Islet precursor cell (in vitro differentiated cells): Measurements from ENCODE around the gene POLR2L.
A peak's percentile ranks its signal among the peaks of the same experiment; 100 is the strongest.

Experiments used
- DNase-seq: peaks from one replicate; pipeline ENCODE4 v3.0.0-alpha.2; 2018

POLR2L gene

DNA sequence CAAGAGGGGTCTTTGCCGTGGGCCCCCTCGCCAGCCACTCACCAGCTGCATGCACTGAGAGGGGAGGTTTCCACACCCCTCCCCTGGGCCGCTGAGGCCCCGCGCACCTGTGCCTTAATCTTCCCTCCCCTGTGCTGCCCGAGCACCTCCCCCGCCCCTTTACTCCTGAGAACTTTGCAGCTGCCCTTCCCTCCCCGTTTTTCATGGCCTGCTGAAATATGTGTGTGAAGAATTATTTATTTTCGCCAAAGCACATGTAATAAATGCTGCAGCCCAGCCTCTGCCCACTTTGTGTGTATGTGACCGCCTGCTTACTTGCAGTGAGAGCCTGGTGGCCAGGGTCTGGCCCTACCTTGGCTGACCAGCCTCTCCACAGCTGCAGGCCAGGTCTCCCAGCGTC lies 17.4 kb downstream of the POLR2L start:
- DNase-seq: no peak

DNA sequence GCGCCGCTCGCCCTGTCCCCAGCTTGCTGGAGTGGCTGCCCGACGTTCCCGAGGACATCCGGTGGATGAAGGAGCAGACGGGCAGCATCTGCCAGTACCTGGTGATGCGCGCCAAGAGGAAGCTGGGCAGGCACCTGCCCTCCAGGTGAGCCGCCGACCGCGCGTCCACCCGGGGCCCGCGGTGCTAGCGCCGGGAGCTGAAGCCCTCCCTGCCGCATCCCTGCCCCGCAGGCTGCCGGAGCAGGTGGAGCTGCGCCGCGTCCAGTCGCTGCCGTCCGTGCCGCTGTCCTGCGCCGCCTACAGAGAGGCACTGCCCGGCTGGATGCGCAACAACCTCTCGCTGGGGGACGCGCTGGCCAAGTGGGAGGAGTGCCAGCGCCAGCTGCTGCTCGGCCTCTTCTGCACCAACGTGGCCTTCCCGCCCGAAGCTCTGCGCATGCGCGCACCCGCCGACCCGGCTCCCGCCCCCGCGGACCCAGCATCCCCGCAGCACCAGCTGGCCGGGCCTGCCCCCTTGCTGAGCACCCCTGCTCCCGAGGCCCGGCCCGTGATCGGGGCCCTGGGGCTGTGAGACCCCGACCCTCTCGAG lies 17.9 kb downstream of the POLR2L start:
- no peak for DNase-seq

DNA sequence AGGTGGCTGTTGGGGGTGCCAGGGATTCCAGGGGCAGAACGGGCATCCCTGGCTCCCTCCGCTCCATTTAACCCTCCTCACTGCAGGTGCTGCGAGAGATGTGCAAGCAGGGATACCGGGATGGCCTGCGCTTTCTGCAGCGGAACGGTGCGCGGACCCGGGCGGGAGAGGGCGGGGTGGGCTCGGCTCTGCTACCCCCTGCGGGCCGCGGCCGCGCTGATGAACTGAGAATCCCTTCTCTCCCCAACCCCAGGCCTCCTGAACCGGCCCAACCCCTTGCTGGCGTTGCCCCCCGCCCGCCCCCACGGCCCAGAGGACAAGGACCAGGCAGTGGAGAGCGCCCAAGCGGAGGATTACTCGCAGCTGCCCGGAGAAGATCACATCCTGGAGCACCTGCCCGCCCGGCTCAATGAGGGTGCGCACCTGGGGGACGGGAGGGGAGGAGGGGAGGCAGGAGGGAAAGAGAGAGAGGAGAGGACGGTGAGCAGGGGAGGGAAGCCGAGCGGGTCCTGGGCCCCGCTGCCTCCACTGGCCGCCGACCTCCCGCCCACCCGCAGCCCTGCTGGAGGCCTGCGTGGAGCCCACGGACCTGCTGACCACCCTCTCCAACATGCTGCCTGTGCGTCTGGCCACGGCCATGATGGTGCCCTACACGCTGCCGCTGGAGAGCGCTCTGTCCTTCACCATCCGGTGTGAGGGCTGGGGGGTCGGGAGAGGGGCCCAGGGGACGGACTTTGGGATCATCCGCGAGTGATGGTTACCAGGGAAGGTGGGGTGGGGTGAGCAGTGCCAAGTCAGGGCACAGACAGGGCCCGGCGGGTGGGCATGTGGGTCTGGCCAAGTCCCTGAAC lies 18.7 kb downstream of the POLR2L start:
- no peak for DNase-seq

DNA sequence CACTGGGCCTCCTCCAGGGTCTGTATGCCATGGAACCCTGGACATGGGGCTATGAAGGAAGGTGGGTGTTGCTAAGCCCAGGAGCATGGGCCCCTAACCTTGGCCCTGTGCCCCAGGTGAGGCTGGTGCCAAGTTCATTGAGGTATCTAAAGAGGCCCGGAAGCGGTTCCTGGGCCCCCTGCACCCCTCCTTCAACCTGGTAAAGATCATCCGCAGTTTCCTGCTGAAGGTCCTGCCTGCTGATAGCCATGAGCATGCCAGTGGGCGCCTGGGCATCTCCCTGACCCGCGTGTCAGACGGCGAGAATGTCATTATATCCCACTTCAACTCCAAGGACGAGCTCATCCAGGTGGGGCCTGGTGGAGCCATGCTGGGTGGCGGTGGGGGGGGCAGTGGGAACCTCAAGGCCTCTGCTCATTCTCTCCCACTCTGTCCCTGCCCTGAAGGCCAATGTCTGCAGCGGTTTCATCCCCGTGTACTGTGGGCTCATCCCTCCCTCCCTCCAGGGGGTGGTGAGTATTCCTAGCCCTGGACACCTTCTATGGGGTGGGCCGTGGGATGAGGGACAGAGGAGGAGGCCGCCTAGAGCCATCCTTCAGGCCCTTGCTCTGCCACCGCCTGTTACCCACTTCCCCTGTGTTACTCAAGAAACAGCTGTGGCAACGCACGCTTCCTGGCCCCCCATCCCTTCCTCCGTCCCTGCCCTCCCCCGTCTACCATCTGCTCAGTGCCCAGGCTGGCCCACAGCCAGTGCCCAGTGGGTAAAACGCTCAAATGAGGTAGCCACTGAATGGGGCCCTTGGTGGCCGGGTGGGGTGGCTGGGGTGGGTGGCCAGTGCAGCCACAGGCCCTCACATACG lies 20.6 kb downstream of the POLR2L start:
- no peak for DNase-seq

DNA sequence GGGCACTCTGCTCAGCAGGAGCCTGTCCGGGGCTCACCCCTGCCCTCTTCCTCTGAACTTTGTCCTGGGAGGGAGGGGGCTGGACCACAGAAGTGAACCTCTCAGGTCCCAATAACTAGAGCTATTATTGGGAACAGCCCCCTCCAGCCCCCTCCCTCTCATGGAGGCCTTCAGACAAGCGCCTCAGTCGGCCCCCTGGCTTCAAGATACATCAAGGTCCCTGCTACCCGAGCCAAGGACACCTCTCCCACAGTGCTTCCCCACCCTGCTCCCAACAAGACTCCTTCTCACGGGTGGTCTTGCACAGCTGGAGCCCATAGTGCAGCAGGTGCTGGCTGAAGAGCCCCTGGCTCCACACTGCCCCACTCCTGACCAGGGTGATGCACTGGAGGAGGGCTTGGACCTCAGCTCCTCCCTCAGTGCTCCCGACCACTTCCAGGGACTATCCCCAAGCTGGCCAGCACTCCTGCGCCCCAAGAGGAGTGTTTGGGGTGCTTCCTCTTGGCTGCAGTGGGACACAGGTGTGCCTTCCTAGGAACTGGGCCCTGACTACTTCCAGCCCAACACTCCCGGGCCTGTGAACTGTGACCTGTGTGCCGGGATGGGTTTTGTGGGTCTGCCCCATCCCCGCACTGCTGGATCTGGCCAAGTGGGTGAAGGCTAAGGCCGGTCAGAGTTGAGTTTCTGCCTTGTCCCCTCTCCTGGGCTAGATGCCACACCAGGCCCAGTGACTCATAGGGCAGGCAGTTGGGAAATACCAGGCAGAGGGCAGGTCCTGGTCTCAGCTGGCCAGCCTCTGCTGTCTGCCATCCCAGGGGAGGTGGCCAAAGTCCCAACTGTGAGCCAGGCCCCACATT lies 21.4 kb downstream of the POLR2L start:
- no peak for DNase-seq

DNA sequence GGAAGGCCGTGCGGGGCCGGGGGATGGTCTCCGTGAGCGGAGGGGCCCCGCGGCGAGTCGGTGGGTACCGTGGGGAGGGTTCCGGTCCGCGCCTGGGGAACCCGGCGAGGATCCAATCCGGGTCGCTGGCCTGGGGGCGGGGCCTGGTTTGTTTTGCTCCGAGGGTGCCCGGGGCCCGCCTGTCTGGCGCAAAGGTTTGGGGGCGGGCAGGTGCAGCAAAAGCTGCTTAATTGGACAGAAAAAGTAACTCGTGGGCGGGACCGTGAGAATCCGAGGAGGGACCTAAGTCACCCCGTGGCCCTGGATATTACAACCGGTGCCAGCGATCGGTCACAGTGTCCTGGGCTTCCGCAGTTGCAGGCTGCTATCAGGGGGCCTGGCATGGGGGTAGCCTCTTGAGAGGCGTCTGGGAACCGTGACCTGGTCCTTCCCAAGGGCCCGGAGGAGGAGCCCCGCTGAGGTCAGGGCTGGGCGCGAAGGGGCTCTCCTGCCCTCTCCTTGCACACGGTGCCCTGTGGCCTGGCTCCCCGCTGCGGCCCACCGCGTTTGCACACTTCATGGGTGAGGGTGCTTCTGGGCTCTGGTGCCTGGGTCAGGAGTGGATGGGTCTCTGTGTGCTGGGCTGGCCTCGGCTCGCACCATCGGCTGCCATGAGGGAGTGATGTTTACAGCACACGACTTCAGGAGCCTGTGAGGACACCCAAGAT lies 22.2 kb downstream of the POLR2L start:
- peak; percentile 87 for DNase-seq

DNA sequence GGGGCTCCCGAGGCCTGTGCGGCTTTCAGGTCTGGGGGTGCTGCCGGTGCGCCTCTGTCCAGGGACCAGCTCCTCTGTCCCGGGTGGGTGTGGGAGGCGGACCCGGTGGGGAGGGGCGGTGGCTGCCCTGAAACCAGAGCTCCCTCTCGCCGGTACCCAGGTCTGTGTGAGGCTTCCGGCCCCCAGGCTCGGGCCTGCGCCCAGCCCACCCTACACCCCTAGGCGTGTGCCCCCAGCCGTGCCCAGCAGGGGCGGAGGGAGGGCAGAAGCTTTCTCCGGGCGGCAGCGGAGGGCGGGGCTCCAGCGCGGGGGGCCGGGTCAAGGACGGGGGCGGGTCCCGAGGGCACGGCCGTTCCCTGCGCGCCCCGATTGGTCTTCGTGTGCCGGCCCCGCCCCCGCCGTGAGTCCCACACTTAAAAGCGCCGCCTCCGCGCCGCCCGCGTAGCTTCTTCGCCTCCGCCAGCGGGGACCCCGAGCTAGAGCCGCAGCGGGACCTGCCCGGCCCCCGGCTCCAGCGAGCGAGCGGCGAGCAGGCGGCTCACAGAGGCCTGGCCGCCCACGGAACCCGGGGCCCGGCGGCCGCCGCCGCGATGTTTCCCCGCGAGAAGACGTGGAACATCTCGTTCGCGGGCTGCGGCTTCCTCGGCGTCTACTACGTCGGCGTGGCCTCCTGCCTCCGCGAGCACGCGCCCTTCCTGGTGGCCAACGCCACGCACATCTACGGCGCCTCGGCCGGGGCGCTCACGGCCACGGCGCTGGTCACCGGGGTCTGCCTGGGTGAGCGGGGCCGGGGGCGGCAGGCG lies 23.0 kb downstream of the POLR2L start:
- DNase-seq: peak; percentile 93

DNA sequence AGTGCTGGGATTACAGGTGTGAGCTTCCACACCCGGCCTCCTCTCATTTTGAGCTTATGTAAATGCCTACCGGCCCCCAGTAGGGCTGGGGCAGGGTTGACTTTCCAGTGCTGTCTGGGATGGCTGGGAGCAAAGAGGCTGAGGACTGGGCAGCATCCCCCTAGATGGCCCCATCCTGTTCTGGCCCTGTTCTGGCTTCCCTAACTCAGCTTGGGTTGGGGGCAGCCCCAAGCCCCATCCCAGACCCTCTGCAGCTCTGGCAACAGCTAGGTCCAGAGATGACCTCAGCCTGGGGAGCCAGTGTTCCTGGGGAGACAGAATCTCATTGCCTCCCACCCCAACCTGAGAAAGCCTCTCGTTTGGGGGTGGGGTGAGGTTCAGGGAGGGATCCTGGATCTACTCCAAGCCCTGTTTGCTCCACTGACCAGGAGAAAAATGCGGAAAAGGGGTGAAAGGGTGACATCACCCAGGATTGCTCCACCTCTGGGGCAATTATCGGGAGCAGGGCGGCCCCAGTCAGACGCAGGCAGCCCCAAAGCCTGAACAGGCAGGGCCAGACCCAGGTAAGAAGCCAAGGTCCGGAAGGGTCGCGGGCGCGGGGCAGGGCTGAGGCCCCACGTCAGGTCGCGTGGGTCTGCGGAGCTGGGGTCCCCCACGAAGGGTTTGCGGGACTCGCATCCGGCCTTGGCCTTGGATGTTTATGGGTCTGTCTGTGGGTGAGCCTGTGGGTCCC lies 23.8 kb downstream of the POLR2L start, which contains the start of gene PNPLA2:
Gene PNPLA2, plus strand, starts transcription at position 519 of the 733 bp plus-strand sequence. CDS start 805 bp downstream, outside the sequence.
- no peak for DNase-seq

DNA sequence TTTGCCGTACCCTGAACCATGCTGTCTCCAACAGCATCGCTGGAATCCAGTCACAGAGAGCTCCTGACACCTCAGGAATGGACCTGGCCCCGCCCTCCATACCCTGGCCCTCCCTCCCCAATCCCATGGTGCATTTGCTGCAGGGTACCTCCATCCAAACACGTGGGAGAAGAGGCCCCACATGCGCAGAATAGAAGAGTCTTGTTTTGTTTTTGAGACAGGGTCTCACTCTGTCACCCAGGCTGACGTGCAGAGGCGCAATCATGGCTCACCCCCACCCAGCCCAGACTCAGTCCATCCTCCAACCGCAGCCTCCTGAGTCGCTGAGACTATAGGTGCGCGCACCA lies 25.9 kb downstream of the POLR2L start:
- DNase-seq: no peak

DNA sequence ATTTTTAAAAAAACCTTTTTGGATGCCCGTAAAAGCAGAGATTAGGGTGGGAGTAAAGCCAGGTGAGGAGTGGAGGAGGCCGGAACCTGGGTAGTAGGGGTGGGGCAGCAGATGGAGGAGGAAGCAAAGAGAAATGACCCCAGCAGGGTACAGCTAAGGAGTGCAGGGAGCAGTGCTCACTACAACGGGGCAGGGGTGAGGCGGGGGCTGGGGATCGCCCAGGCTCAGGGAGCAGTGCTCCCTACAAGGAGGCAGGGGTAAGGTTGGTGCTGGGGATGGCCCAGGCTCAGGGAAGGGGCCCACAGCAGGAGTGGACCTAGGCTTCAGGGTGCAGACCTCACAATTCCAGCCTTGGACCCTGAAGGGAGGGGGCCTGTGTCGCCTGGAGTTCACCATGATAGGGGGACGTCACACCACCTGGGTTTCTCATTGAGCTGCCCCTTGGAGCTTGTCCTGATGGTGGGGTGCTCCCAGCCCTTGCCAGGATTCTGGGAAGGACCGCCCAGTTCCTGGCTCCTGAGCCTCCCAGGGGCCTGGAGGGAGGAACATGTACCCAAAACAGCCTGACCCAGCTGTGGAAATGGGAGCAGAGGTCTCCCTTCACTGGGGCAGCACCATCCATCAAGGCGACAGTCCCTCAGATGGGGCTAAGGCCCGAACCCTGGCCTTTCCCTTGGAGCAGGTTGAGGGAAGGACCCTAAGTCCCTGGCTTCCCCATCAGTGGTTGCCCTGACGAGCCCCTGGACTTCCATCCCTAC lies 26.5 kb downstream of the POLR2L start:
- DNase-seq: no peak

DNA sequence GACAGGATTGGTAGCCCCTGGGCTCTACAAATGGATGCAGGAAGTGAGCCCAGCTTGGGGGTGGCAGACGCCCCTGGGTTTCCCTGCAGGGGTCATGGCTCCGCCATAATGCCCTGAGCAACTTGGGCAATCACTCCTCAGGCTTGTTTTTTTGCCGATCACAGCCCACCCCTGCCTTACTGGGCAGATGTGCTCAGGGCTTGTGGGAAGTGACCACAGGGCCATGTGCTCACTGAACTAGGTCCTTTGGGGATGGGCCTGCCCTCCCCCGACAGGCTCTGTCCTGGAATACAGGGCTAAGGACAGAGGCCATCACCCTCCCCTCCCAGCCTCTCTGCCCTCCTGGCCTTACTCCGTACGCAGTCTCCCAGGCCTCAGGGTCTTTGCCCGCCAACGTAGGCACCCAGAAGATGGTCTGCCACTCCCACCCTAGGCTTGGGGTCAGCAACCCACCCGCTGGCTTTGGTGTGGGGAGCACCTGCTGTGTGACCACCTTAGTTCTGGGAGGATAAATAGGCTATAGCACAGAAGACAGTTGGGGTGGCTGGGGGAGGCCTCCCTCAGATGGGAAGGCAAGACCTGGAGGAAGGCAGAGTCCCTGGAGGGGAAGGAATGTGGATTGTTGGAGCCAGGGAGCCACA lies 28.8 kb downstream of the POLR2L start:
- no peak for DNase-seq

DNA sequence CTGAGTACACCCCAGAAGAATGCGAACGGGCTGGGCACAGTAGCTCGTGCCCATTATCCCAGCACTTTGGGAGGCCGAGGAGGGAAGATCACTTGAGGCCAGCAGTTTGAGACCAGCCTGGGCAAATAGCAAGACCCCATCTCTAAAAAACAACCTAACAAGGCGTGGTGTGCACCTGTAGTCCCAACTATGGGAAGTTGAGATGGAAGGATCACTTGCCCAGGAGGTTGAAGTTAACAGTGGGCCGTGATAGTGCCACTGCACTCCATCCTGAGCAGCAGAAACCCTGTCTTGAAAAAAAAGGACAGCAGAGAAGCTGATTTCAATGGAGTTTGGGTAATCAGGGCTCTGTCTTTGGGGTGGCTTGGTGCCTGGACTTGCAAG lies 29.3 kb downstream of the POLR2L start:
- DNase-seq: no peak

DNA sequence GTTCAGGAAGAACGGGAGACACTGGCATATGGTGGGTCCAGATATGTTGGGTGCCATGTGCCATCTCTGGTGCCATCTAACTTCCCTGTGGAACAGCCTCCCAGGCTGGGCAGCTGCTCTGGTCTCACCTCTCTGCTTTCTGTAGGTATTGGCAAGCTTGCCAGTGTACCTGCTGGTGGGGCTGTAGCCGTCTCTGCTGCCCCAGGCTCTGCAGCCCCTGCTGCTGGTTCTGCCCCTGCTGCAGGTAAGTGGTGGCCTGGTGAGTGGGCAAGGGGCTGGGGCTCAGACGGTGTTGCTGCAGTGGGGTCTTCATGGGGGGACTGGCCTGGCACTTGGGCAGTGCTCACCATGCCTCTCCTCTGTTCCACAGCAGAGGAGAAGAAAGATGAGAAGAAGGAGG lies 29.9 kb downstream of the POLR2L start:
- no peak for DNase-seq

DNA sequence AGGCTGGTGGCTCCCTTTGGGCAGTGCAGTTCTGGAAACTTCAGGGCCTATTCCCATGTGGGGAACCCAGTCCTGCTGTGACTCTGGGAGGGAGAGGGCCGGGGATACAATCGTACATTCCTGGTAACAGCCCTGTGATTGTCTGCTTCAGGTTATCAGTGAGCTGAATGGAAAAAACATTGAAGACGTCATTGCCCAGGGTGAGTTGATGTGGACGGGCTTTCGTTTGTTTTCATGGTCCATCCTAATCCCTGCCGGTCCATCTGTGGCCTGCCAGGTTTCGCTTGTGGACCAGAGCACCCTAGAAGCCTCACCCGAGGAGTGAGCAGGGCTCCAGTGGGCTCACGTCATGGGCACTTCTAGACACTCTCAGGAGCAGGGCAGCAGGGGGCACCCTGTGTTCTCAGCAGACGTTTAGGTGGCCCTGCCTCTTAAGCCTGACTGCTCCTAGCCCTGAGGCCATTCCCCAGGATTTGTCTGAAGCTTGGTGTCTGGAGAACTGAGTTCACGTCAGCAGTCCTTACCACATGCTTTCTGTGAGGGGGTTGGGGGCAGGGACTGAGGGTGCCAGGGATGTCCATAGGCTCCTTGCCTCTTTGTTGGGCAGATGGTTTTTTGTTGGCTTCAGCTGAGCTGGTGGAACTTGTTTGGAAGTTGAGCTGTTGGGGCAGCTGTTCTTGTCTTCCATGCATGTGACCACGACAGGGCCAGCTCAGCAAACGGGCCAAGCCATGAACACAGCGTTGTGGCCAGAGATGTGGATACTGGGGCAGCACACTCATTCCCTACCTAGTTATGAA lies 30.7 kb downstream of the POLR2L start:
- DNase-seq: no peak

DNA sequence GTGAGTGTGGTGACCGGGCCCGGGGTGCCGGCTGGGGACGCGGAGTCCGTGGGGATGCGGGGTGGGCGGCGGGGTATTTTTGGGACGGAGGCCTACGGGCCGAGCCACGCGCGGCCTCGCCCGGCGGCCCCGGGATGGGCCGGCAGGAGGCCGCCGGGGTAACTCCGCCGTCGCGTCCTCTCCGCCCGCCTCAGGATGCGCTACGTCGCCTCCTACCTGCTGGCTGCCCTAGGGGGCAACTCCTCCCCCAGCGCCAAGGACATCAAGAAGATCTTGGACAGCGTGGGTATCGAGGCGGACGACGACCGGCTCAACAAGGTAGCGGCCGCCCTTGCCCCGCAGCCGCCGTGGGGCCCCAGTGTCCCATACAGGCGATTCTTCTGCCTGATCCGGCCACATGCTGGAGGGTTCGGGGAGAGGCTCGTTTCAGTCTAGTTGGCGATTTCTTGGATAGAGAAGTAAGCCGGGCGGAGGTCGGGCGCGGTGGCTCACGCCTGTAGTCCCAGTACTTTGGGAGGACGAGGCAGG lies 32.2 kb downstream of the POLR2L start:
- no peak for DNase-seq

DNA sequence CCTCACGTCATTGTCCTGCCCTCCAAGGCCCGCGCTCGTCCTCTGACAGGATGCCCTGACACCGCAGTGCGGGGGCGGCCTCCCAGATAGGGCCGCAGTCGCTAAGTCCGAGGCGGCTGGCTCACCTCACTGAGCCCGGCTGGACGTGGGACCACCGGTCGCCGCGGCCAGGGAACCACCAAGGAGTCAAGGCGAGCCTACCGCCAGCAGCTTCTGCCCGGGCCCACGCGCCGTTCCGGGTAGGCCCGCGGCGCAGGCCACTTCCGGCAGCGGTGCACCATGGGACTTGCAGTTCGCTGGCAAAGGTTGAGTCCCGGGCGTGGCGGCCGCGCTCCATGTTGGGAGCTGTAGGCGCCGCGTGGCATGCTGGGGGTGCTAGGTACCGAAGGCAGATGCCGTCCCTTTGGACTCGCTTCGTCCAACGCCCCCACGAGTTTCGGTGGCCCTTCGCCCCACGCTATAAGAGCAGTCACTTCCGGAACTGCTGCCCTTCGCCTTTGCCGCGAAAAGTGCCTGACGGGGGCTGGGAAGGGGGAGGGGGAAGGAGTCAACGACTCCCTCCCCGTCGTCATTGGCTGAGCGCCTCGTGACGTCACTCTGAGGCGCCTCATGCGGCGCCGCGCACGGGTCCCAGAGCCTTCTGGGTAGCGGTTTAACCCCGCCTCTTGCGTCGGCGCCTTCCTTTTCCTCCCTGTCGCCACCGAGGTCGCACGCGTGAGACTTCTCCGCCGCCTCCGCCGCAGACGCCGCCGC lies 32.9 kb downstream of the POLR2L start, which contains the start of gene RPLP2:
Gene RPLP2, plus strand, starts transcription at position 681 of the 753 bp plus-strand sequence. CDS start 268 bp downstream, outside the sequence.
- peak; percentile 98 for DNase-seq
